A673 (cell line): ENCODE data around the gene BACH1.

Source experiments
- EZH2 ChIP-seq: fragments of 200-600 bp; sonication (generic); IDR thresholded peaks from 2 replicates; pipeline ENCODE4 v1.6.1; 2017; ENCODE audit warnings: borderline replicate concordance, low read depth, mild to moderate bottlenecking, mixed read lengths, antibody characterized with exemption, low read length; ENCODE audit not compliant: poor library complexity, severe bottlenecking
- TF ChIP-seq, protein P1 (sequence below): fragments of 300-800, 200-600 bp; sonication (generic); conservative IDR thresholded peaks from 2 replicates; pipeline ENCODE4 v1.5.1; 2017; ENCODE audit warnings: low read depth, mild to moderate bottlenecking, antibody characterized with exemption, low read length, moderate library complexity, mixed read lengths

DNA sequence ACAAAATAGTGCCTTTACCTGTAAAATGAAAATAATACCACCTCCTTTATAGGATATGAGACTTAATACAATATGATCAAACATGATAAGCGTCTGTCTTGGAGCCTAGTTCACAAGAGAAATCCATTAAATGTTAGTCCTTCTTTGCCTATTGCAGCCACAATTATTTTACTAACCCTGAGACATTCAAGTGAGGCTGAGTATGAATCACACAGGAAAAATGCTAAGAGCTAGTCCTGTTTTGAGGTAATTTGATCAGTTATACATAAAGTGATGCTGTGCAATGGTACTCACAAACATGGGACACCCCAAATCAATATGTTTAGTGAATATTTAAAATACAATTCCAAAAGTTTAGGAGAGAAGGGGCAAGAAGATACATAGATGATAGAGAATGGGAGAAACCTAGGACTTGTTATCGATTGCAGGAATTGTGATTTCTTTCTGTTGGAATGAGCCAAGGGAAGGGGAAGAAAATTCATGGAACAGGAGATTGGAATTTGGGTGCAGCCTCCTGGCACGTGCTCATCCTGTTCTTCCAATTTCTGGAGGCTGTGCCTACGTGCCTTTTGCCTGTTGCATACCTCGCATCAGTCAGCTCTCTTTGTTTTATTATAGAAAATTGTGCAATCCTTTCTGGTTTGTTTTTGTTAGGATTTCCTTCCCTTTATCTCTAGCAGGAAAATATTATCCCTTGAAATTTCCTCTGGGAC lies 39.9 kb upstream of the BACH1 start:
- TF ChIP-seq EZH2: no peak
- TF ChIP-seq, protein P1, sequence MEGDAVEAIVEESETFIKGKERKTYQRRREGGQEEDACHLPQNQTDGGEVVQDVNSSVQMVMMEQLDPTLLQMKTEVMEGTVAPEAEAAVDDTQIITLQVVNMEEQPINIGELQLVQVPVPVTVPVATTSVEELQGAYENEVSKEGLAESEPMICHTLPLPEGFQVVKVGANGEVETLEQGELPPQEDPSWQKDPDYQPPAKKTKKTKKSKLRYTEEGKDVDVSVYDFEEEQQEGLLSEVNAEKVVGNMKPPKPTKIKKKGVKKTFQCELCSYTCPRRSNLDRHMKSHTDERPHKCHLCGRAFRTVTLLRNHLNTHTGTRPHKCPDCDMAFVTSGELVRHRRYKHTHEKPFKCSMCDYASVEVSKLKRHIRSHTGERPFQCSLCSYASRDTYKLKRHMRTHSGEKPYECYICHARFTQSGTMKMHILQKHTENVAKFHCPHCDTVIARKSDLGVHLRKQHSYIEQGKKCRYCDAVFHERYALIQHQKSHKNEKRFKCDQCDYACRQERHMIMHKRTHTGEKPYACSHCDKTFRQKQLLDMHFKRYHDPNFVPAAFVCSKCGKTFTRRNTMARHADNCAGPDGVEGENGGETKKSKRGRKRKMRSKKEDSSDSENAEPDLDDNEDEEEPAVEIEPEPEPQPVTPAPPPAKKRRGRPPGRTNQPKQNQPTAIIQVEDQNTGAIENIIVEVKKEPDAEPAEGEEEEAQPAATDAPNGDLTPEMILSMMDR: no peak
